NCI-H1417 (cell line): ENCODE results near the gene PRKCD.
A peak's percentile ranks its signal among the peaks of the same experiment; 100 is the strongest.
"Not testable (repeated sequence)": the region's sequence is repeated elsewhere in the genome, so short reads cannot be mapped to it uniquely, and the experiment has no call there.

Source experiments
- DNase-seq, 3 experiments: peaks; one replicate each; lab custom pipeline; 2025; lab: John Stamatoyannopoulos, UW

PRKCD gene

DNA sequence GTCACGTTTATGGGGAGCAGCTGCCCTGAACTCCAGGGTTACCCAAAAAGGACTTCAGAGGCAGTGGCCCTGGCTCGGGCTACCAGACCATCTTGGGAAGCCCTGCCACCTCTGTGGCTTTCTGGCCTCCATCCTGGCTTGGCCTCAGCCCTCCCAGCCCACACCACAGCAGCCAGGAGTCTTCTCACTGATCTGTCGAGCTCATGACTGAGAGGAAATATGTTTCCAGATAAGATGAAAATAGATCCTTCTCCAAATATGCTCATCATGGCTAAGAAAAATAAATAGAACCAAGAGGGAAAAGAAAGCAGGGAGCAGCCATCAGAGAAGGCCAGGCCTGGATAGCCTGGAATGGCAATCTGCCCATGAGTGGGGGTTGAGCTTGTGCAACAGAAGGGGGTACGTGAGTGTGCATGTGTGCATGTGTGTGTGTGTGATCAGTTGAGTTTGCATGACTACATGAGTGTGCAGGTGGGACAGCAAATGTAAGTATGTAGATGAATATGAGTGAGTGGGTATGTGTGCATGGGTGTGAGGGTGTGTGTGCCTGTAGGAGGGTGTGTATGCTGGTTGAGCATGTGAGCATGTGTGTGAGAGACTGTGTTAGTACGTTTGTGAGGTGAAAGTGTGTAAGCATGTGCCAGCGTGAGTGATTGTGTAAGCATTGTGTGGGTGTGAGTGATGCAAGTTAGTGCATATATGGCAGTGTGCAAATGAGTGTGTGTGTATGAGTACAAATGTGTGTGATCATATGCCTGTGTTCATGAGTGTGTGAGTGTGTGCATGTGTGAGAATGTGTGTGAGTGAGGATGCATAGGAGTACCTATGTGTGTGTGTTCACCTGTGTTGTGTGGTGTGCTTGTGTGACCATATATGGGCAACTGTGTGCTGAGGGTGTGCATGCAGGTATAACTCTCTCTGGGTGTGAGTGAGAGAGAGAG, 20.8 kb upstream of the PRKCD start:
- DNase-seq: no peak

DNA sequence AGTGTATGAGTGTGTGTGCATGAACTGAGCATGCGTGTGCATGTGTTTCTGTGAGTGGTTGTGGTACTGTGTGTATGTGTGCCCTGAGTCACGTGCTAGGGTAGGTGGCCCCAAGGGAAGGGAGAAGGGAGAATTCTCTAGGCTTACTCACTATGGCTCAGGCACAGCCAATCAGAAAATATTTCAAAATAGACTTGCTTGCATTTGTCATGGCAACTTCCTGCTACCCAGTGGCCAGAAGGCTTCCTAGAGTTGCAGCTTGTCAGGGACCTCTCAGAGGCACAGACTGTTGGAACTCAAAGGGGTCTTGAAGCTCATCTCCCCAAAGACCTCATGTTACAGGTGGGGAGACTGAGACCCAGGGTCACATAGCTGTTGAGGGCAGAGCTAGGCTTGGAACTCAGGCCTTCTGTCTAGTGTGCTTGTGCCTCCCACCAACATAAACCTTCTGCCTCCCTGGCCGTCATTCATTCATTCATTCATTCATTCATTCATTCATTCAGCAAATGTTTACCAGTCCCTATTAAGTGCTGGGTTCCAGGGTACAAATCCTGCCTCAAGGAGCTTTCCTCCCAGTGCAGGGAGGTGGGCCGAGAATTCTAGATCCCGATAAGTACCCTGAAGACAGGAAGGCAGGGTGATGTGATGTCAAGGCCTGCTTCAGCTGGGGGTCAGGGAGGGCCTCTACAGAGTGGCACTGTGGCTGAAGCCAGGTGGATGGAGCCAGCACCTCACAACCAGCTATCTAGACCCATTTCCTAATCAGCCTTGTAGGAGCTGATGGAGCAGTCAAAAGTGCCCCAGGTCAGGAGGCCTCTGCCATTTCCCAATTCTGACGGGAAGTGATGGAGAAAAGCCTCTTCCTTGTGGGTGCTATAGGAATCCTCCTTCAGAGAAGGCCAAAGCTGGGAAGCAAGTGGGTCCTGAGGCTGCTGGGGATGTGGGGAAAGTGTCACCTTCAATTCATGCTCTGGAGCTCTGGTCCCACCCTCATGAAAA, 19.9 kb upstream of the PRKCD start:
- DNase-seq: no peak

GRCh38 chr3:53142986-53143385, 18.0 kb upstream of the PRKCD start:
- DNase-seq: no peak

DNA sequence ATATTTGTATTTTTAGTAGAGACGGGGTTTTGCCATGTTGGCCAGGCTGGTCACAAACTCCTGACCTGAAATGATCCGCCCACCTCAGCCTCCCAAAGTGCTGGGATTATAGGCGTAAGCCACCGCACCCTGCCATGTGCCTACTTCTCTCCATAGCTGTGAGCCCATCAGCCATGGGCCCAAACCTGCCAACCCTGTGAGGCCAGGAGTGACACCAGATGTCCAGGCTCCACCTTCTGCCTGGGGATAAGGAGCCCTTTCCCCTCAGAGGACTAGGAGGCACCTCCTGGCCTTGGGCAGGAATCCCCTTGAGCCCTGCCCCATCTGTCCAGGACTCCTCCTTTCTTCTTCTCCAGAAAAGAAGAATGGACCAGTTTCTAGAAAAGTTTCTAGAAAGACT, 16.6 kb upstream of the PRKCD start:
- DNase-seq: no peak

- DNase-seq: peak in 2 of 3 experiments; percentile 50 to 78
These were observed 15.9 kb upstream of the PRKCD start for GRCh38 chr3:53144862-53145712.

- peak in 1 of 3 experiments; percentile 64 for DNase-seq
These were observed 15.3 kb upstream of the PRKCD start for GRCh38 chr3:53145713-53146080.

DNA sequence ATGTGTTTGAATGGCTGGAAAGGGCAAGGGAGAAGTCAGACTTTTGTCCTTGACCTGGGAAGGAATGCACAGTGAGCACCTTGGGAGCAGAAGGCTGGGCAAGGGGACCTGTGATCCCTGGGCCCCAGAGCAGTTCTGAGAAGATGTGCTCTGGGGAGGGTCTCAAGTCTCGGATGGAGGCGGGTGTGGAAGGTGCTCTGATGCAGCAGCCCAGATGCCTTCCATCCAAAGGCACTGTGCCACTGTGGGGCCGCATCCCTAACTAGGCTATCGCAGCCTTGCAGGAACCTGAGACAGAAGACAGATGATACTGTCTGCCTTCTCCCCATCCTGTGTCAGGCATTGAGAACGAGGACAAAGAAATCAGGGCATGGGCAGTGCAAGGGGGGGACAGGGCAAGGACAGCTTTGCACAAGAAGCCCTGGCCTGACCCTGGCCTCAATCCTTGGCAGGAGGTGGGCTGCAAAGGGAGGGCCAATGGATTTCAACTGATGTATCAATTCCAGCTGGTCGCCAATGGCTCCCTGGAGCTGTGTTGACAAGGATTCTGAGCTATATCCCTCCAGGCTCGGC, 14.6 kb upstream of the PRKCD start:
- DNase-seq: no peak

DNA sequence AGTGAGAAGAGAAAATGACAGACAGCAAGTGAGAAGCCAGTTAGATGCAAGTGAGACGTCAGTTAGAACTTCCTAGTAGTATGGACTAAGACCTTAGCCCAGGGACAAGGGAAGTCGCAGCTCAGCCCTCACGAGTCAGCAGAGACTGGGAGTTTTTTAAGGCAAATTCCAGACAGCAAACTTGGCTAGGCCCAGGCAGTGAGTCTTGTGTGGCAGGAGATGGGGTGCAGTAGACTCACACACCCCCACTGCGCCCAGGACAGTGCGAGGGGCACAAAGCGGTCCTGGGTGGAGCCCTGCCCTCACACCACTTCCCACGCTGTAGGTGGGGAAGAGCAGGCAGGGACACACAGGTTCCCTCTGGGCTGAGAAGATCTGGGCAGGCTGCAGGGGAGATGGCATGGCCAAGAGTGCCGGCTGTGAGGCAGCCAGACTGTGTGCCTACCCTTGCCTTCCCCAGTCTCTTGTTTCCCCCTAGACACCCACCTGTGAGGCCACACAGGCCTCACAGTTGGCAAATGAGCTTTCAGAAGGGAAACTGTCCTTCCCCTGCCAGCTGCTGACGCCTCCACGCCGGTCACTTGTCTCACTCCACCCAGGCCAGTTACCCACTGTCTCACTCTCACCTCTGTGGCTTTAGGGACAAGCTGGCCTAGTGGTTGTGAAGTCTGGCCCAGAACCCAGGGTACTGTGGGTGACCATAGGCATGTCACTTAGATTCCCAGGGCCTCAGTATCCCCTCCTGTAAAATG, 13.7 kb upstream of the PRKCD start:
- DNase-seq: no peak

DNA sequence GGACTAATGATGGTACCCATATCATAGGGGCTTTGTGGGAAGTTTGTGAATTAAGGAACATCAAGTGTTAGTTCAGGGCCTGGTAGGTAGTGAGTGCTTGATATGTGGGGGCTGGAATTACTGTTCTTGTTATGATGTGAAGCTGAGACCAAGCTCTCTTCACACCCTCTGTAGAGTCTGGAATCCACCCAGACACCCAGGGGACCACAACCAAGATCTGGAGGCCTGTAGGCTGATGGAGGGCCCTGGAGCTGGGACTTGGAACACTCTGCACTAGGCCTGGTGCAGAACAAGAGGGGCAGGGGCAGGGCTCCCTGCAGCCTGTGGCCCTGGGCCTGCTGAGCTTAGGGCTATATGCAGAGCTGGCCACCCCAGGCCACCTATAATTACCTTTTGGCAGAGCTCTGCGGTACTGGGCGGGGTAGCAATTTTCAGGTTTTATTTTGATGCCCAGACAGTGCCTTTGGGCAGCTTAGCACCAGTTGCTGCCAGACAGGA, 13.1 kb upstream of the PRKCD start:
- DNase-seq: peak in 1 of 3 experiments; percentile 3

- DNase-seq: no peak
These were observed 11.9 kb upstream of the PRKCD start for GRCh38 chr3:53149006-53149690.

DNA sequence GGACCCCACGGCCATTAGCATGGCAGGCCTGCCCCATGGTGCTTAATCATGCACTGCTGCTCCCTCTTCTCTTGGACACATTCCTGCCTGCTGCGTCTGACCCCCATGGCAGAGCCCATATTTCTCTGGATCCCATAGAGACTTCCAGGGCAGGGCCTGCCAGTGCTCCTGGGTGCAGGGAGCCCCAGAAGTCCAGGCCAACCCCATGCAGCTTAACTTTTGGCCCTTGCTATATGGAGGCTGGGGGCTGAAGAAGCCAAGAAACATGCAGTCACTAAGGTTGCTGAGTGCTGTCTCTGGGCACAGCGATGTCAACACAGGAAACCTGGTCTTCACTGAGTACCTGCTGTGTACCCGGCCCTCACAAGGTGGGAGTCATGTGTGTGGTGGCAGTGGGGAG, 11.3 kb upstream of the PRKCD start:
- no peak for DNase-seq

- no peak for DNase-seq
These were observed 10.5 kb upstream of the PRKCD start for GRCh38 chr3:53150247-53151085.

DNA sequence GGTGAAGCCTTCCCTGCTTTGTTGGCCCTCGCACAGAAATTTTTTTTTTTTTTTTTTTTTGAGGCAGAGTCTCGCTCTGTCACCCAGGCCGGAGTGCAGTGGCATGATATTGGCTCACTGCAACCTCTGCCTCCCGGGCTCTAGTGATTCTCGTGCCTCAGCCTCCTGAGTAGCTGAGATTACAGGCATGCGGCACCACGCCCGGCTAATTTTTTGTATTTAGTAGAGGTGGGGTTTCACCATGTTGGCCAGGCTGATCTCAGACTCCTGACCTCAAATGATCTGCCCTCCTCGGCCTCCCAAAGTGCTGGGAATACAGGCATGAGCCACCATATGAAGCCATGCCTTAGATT, 9.9 kb upstream of the PRKCD start:
- DNase-seq: not testable (repeated sequence)

- DNase-seq: no peak
These were observed 9.5 kb upstream of the PRKCD start for GRCh38 chr3:53151465-53151864.

DNA sequence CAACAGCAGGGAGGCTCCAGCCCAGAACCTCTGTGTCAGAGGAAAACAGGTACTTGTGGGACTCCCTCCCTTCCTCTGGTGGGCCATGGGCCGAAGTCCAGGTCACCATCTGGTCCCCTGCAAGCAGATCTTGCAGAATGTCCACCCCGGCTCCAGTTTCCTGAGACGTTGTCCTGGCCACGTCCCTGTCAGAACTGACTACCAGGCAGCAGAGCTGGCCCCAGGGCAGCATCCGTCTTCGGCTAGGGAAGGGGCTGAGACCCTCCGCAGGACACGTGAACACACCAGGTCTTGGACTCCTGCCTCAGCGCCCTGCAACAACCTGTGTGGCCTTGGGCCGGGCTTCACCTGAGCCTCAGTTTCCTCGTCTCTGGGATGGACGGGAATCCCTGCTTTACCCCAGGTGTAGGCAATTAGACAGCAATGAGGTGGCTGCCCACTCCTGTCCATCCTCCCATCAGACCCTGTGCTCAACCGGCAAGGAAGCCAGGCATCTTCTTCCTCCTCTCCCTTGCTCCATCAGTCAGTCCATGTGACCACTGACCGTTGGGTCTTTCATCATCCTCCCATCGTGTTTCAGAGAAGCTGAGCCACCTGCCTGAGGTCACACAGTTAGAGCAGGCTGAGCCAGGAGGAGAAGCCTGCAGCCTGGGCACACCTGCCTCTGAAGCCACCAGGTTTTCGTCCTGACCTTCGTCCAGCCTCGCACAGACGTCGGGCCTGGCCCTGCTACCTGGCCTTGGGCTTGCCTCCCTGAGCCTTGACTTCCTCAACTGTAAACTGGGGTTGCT, 8.9 kb upstream of the PRKCD start:
- DNase-seq: no peak

GRCh38 chr3:53153264-53153823, 7.7 kb upstream of the PRKCD start:
- no peak for DNase-seq

DNA sequence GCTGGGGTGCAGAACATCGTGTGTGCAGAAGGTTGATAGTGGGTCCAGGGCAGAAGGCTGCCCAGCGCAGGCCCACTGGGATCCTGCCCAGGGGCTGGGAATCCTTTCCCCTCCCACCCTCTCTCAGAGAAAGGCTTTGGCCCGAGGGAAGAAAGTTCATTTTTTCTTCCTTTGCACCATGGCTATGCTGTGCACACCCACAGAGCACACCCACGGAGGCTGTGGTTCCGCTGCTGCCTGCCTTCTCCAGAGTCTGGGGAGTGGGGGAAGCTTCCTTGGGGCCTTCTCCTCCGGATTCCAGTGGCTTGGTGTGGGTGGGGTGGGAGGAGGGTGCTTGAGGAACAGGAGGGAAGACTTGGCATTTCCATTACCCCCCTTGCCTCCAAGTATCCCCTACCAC, 7.0 kb upstream of the PRKCD start:
- no peak for DNase-seq

- DNase-seq: no peak
These were observed 6.1 kb upstream of the PRKCD start for GRCh38 chr3:53154881-53155285.
